GM19240 (cell line): ENCODE measurements around the gene ANKRD50.

ENCODE experiments used
- DNase-seq: peaks from one replicate; pipeline ENCODE4 v3.0.0; 2011; ENCODE audit warnings: low spot score; ENCODE audit not compliant: insufficient read length

ANKRD50 gene

DNA sequence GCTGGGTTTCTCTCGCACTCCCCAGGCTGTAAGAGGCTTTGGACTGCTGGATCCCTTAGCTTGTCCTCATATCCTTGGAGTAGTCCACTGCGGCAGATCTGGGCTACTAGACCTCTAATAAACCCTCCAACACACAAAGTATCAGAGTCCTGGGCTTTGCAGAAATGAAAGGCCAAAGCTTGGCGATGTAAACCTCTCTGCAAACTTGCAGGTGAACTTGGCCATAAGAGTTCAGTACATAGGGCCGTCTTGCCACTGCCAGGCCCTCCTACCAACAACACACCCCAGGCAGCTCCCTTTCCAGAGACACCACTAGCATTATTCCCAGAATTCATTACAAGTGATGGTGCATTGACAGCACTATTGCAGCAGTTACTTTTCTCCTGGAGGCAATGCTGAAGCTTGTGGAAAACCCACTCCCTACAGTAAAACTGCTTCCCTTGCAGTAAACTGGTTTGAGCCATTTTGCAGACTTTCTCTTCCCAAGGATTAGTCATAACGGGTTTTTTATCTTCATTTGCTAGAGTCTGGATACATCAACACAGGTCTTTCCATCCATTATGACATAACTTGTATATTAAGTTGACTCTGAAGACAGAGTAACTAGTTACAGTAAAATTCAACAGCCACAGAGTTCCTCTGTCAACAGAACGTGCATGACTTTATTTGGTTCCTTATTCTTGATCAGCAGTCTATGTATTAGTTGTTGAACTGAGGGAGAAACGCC lies 2.4 kb downstream of the ANKRD50 start:
- DNase-seq: no peak

- DNase-seq: no peak
Measured at GRCh38 chr4:124708517-124709300, 3.8 kb downstream of the ANKRD50 start.

GRCh38 chr4:124705393-124705792 lies 7.1 kb downstream of the ANKRD50 start:
- DNase-seq: no peak

DNA sequence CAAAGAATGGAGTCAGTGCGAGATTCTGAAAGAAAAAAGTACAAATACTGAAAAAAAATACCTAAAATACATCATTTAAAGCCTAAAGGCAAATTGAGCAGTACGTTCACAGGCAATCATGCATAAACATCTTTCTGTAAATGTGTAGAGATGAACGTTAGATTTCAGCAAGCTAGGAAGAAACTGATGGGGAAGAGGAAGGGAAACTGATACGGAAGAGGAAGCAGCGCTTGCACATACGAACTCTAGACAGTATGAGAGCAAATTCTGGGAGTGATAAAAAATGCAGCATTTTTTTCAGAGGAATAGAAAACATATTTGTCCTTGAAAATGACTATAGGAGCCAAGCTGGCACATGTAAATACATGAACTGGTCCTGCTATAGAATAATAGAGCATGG lies 9.4 kb downstream of the ANKRD50 start:
- no peak for DNase-seq

DNA sequence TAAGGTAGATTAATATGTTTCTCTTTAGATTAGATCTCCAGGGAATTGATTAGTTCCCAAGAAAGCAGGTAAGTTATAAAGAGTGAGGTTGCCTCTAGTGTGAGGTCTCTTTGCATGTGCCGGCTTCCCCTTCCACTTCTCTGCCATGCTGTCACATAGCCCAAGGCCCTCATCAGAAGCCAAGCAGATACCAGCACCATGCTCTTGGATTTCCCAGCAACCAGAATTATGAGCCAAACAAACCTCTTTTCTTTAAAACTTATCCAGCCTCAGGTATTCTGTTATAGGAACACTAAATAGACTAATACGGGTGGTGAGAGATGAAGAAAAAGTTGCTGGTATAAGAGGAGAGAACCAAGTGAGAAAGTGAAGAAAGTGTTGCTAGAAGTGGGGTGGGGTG lies 15.1 kb downstream of the ANKRD50 start:
- no peak for DNase-seq

GRCh38 chr4:124696182-124696581 lies 16.4 kb downstream of the ANKRD50 start:
- DNase-seq: no peak

DNA sequence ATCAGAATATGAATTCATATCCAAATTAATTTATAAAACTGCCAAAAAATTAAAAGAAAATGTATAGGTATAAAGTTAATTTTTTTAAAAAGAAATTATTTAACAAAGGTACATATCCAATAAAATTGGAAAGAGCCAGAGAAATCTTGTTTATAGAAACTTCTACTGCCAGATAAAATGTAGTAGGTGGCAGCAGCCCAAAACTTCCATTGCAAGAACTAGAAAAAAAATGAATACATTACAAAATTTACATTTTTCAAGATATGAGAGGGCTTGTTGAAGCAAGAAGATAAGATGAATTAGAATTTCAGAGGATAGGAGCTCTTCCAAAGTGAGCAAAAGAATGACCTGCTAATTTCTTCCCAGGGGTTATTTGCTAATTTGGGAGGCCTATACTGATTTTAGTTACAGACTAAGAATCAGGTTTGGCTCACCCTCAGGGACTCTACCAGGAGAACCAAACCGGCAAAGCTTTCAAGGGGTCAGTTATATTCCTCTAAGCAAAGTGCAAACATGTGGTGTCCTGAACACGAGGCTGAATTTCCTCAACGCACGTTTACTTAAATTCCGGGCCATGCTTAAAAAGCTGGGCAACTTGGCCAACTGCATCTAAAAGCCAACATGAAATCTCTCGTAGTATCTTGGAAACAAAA lies 17.5 kb downstream of the ANKRD50 start:
- DNase-seq: no peak

DNA sequence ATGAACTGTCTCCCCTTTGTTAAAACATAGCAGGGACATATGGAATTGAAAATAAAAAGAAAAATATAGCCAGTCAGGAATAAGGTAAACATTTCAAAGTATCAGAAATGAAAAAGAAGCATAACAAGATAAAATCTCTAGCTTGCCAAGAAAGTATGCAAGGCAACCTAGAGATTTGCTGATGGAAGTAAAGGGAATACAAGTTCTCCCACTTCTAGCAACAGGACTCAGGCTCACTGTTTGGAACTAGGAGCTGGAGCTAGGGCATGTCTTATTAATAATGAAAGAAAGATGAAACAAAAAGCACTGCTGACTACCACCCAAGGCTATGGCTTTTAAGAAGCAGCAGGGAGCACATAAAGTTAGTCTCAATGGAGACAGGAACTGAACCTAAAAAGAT lies 18.2 kb downstream of the ANKRD50 start:
- DNase-seq: no peak

DNA sequence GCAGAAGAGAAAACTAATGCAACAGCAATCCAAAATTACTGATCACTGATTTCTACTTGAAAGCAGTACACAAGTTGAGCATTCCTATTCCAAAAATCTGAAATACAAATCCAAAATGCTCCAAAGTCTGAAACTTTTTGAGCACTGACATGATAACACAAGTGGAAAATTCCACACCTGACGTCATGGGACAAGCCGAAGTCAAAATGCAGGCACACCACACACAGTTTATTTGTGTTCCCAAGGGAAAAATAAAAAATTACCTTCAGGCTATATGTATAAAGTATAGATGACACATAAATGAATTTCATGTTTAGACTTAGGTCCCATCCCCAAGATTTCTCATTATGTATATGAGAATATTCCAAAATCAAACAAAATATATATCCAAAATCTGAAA lies 20.7 kb downstream of the ANKRD50 start:
- no peak for DNase-seq

DNA sequence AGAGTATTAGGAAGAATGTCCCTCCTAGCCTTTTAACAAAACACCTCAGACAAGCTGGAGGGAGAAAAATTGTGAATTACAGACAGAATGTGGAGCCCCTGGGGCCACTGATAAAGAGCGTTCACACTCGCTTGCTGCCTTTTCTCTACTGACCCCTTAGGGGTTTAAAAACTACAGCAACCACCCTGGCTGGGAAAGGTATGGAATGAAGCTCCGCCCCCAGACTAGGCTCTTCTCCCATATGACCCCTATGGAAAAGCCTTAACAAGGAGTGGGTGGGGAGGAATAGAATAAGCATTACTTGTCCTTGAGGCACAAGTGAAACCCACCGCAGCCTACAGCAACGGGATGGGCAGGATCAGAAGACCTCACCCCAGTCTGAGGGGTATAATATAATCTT lies 26.3 kb downstream of the ANKRD50 start:
- no peak for DNase-seq

- no peak for DNase-seq
Measured at GRCh38 chr4:124685851-124686250, 26.7 kb downstream of the ANKRD50 start.

- DNase-seq: no peak
Measured at GRCh38 chr4:124684301-124684700, 28.2 kb downstream of the ANKRD50 start.

DNA sequence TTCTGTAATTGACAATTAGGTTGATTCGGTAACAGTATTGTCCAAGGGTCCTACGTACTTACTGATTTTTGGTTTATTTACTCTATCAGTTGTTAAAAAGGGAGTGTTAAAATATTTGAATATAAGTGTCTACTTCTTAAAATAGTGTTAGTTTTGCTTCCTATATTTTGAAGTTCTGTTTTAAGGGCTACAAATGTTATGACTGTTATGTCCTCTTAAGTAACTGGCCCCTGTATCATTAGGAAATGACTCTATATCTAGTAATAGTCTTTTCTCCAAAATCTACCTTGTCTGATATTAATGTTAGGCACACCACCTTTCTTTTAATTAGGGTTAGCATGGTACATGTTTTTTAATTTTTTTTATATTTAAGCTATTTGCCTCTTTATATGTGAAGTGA lies 30.1 kb downstream of the ANKRD50 start:
- DNase-seq: no peak

GRCh38 chr4:124666496-124666895 lies 46.0 kb downstream of the ANKRD50 start:
- no peak for DNase-seq

DNA sequence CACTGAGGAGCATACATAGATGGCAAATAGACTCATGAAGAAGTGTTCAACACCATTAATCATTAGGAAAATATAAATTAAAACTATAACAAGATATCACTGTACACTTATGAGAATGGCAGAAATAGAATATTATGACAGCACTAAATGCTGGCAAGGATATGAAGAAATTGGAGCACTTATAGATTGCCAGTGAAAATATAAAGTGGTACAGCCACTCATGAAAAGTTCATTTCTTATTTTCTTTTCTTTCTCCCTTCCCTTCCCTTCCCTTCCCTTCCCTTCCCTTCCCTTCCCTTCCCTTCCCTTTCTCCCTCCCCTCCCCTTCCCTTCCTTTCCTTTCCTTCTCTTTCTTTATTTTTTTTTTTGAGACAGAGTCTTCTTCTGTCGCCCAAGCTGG lies 53.7 kb downstream of the ANKRD50 start:
- DNase-seq: no peak

GRCh38 chr4:124650614-124651013 lies 61.9 kb downstream of the ANKRD50 start:
- no peak for DNase-seq

GRCh38 chr4:124647599-124647998 lies 64.9 kb downstream of the ANKRD50 start:
- DNase-seq: no peak

GRCh38 chr4:124644621-124645020 lies 67.9 kb downstream of the ANKRD50 start:
- no peak for DNase-seq

DNA sequence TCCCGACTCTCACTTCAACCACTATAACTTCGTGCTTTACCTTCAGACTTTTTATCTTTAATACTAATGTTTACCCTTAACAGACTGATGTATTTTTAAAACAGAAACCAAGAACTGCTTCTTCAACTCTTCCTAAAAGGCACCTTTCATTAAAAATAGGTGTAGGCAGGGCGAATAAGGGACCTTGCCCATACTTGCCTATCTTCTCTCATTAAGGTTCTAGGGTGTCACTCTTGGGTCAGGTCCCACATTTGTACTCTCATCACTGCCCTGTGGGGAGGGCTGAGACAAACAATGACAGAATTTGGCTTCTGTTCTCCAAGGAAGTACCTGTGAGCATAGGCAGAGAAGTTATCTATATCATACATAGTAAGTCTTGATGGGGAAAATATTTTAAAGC lies 69.7 kb downstream of the ANKRD50 start:
- DNase-seq: no peak

GRCh38 chr4:124641715-124642381 lies 70.7 kb downstream of the ANKRD50 start:
- DNase-seq: no peak

DNA sequence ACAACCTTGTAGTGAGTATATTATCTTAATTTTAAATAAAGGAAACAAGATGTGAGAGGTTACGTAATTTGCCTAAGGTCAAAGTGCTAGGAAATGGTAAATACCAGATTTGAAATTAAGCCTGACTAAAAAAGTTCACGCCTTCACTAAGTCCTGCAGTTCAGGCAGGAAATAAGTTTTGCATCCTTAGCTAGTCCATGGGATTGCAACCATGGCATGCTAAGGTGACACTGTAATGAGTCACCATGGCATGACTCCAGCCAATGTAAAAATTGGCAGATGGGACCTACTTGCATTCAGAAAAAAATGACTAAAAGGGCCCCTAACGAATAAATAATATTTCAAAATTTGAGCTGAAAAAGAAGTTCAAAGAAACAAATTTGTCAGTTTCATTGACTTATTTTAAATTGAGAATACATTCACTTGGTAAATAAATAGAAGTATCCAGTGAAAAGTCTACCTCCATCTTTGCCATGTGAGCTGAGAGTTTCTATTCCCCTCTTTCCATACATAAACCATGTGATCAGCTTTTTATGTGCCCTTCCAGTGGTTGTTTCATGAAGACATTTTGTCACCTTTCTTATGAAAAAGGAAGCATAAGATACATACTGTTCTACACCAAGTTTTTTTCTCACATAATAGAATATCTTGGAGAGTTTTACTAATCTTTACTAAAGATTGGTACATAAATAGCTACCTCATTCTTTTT lies 72.4 kb downstream of the ANKRD50 start:
- DNase-seq: no peak
